GM18507 (cell line): ENCODE data around the gene TRMT112.
"Not testable (repeated sequence)": the region's sequence is repeated elsewhere in the genome, so short reads cannot be mapped to it uniquely, and the experiment has no call there.

Source experiments
- DNase-seq: peaks from one replicate; pipeline ENCODE4 v3.0.0; 2011; ENCODE audit warnings: low read depth; ENCODE audit not compliant: insufficient read length; ENCODE audit errors: extremely low spot score
- FAIRE-seq: peaks from 2 replicates; lab custom pipeline; 2011; peaks lifted over from hg19 to GRCh38; lab: Jason Lieb, UNC

The TRMT112 gene

DNA sequence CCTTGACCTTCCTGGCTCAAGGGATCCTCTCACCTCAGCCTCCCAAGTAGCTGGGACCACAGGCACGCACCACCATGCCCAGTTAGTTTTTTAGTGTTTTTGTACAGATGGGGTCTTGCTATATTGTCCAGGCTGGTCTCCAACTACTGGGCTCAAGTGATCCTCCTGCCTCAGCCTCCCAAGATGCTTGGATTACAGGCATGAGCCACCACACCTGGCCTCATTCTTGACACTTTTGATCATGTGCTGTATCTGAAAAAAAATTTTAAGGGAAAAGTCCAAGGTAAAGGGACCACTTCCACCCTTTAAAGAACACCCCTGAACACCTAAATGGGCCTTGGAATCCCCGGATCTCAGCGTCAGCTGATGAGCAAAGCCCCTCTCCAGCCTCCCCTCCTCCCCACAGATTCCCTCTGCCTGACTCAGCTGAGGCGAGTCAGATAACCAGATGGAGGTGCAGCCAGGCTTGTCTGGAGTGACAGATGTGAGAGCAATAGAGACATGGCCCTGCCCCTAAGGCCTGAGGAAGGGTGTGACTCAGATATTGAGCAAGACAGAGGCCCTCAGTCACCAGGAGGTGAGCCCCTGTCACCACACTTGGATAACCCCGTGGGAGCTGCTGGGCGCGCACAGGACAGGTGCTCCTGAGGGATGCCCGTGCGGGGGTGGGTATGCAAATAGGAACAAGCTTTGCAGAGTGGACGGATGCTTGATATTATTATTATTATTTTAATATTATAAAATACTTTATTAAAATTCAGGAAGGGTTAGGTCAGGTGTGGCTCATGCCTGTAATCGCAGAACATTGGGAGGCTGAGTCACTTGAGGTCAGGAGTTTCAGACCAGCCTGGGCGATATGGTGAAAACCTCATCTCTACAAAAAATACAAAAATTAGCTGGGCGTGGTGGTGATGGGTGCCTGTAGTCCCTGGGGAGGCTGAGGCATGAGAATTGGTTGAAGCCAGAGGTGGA lies 17.7 kb upstream of the TRMT112 start:
- peak; percentile 80 for DNase-seq
- peak; percentile 81 for FAIRE-seq

DNA sequence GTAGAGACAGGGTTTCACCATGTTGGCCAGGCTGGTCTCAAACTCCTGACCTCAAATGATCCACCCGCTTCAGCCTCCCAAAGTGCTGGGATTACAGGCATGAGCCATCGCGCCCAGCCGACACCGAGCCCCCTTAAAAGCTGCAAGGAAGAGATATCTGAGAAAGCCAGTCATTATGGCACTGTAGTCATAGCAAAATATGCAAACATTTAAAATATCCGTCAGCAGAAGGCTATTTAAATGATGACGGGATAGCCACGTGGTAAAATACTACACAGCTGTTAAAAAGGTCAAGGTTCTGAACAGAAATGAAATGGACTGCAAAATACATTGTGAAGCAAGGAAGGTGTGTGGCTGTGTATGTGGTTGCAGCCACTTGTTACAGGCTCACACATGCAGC lies 16.2 kb upstream of the TRMT112 start:
- FAIRE-seq = no peak
- no peak for DNase-seq

DNA sequence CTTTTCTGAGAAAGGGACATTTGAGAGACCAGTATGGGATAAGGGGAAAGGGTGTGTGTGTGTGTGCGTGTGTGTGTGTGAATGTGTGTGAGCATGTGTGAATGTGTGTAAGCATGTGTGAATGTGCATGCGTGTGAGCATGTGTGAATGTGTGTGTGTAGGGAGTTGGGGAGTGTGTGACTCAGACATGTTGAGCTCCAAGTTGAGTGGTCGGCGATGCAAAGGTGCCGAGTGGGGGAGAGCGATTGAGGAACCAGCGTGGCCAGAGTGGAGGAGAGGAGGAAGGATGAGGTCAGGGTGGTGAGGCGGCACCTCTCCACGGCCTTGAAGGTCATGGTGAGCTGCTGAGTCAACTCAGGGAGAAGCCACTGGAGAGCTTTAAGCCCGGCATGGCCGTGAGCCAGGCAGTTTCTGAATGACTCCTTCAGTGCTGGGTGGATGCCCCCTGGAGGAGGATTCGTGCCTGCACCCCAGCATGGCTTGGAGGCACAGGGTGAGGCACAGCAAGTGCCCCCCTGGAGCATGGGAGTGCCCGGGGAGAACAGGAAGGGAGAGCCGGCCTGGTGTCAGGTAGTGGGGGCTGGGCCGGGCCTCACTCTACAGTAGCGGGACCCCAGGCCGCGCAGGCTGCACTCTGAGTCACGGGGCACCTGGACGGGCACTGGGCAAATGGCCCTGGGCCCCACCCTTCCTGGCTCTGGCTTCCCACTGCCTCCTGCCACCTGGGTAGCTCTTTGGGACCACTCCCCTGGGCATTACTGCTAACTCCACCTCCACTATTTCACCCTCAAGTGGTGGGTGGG lies 14.4 kb upstream of the TRMT112 start:
- peak; percentile 64 for DNase-seq
- peak; percentile 85 for FAIRE-seq

DNA sequence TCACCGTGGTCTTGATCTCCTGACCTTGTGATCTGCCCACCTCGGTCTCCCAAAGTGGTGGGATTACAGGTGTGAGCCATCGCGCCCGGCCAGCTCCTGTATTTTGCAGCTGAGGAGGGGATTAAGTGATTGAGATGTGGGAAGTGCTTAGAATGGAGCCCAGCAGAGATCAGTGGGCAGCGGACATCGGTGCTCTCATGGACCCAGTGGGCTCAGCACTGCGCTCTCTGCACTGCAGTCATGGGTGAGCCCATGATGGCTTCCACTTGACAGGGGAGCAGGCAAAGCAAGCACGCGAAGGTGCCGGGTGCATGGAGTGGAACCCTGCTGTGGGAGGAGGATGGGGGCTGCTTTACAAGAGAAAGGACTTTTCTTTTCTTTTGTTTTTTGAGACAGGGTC lies 13.5 kb upstream of the TRMT112 start:
- FAIRE-seq (no peak), DNase-seq (no peak)

DNA sequence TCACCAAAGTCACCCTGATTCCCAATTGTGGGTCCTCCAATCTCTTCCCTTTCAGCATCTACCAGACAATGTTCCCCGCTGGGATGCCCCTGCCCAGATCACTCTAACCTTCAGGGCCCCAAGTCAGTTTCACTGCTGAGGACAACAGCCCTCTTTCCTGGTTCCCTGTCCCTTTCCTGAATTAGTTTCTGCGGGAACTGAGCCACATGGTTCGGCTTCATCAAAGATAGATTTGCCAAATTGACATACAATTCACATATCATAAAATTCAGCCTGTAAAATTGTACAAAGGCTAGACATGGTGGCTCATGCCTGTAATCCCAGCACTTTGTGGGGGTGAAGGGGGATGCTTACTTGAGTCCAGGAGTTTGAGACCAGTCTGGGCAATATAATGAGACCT lies 10.6 kb upstream of the TRMT112 start:
- FAIRE-seq = no peak
- no peak for DNase-seq

DNA sequence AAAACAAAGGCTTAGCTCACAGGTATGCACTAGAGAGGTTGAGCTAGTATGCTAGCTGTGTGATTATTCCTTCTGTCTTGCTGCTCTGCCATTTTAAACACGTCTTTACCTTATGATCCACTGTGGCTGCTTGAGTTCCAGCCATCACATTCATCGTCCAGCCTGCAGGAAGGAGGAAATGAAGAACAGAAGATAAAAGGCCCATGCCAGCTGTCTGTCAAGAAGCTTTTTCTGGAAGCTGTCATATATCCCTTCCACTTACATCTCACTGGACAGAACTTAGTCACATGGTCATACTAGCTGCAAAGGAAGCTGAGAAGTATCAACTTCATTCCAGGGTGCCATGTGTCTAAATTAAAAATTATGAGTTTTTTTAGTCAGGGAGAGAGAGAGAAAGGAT lies 10.0 kb upstream of the TRMT112 start:
- no peak for DNase-seq
- no peak for FAIRE-seq

DNA sequence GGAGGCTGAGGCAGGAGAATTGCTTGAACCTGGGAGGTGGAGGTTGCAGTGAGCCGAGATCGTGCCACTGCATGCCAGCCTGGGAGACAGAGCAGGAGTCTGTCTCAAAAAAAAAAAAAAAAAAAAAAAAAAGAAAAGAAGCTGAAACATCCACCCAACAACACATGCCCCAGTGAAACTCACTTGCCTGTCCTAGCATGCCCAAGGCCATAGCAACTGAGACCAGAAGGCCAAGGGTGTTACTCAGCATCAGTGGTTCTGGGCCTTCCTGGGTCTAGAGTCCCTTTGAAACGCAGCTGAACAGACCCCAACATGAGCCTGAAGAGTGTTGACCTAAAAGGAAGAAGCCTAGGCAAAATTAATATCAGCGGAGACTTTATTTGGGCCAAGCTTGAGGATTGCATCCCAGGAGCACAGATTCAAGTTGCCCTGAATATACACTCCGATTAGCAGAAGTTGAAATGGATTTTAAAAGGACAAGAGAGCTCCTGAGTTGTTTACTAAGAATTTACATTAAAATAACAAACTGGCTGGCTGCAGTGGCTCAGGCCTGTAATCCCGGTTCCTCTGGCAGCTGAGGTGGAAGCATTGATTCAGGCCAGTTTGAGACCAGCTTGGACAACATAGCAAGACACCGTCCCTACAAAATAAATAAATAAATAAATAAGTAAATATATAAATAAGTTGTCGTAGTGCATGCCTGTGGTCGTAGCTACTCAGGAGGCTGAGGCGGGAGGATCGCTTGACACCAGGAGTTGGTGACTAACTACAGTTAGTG lies 7.5 kb upstream of the TRMT112 start:
- FAIRE-seq (no peak), DNase-seq (no peak)

DNA sequence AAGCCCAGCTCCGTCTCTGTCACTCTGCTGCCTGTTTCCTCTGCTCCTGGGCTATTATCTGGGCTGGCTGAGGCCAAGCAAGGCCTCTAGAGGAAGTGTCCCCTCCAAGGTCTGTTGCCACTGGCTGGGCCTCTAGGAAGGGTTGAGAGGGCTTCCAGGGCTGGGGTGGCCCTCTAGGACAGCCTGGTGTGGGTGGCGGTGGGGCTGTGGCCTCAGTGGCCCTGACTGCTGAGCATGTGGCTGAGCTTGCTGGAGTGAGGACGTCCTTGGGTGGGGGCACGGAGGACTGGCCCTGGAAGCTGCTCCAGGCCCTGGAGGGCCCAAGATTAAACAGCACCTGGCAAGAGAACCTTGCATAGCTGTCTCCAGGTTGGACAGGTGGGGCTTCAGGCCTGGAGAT lies 6.6 kb upstream of the TRMT112 start:
- not testable (repeated sequence) for DNase-seq, FAIRE-seq

DNA sequence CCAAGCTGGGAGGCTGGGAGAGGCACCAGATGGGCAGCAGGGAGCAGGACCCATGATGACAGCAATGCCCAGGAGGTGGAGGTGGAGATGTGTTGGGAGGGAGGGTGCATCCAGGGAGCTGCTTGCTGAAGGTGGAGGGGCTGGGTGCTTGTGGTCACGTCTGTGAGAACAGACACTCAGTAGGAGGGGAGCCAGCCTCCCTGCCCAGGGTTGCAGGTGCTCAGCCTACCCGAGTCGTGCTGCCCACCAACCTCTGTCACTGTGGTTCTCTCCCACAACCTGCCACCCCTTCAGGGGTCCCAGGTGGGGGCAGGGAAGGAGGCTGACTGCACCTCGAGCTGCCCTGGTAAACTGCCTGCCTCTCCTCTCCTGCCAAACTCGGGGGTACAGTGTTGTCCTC lies 6.0 kb upstream of the TRMT112 start:
- FAIRE-seq (no peak), DNase-seq (no peak)

DNA sequence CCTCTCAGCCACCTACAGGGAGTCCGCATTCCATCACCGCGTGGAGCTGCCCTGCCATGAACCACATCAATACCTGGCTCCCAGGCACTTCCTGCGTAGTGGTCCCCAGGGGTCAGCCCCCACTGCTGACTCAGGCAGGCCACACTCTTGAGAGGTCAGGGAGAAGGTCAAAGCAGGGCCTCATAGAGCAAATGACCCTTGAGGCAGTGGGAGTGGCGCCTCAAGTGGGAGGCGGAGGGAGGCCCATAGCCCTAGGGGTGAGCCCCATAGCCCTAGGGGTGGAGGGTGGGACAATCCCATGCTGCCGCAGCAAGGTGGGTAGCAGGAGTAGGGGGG lies 5.5 kb upstream of the TRMT112 start:
- no peak for FAIRE-seq
- DNase-seq = no peak

DNA sequence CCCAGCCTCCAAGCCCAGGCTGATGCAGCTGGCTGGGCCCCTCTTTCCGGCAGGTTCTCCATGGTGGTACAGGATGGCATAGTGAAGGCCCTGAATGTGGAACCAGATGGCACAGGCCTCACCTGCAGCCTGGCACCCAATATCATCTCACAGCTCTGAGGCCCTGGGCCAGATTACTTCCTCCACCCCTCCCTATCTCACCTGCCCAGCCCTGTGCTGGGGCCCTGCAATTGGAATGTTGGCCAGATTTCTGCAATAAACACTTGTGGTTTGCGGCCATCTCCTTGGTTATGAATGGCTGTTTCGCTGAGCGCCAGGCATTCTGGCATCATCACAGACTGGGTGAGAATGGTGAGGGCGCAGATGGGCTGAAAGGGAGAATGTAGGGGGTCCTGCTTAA lies 4.2 kb upstream of the TRMT112 start:
- DNase-seq = no peak
- FAIRE-seq = no peak

DNA sequence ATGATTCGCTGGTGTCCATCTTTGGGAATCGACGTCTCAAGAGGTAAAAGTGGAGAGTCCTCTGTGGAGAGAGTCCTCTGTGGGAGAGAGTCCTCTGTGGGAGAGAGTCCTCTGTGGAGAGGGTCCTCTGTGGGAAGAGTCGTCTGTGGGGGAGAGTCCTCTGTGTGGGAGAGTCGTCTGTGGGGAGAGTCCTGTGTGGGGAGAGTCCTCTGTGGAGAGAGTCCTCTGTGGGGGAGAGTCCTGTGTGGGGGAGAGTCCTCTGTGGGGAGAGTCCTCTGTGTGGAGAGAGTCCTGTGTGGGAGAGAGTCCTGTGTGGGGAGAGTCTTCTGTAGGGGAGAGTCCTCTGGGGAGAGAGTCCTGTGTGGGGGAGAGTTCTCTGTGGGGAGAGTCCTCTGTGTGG lies 3.7 kb upstream of the TRMT112 start:
- FAIRE-seq (no peak), DNase-seq (no peak)

DNA sequence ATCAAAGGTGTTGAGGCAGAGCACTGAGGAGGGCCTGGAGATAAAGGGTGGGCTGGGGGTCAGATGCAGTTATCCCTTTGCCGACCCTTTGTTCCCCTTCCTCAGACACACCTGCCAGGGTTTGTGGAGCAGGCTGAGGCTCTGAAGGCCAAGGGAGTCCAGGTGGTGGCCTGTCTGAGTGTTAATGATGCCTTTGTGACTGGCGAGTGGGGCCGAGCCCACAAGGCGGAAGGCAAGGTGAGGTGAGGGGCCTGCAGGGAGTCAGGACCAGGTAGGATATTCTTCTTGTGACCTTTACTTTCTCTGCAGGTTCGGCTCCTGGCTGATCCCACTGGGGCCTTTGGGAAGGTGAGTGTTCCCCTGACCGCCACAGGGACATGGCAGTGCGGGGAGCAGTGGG lies 3.2 kb upstream of the TRMT112 start:
- FAIRE-seq (no peak), DNase-seq (no peak)

DNA sequence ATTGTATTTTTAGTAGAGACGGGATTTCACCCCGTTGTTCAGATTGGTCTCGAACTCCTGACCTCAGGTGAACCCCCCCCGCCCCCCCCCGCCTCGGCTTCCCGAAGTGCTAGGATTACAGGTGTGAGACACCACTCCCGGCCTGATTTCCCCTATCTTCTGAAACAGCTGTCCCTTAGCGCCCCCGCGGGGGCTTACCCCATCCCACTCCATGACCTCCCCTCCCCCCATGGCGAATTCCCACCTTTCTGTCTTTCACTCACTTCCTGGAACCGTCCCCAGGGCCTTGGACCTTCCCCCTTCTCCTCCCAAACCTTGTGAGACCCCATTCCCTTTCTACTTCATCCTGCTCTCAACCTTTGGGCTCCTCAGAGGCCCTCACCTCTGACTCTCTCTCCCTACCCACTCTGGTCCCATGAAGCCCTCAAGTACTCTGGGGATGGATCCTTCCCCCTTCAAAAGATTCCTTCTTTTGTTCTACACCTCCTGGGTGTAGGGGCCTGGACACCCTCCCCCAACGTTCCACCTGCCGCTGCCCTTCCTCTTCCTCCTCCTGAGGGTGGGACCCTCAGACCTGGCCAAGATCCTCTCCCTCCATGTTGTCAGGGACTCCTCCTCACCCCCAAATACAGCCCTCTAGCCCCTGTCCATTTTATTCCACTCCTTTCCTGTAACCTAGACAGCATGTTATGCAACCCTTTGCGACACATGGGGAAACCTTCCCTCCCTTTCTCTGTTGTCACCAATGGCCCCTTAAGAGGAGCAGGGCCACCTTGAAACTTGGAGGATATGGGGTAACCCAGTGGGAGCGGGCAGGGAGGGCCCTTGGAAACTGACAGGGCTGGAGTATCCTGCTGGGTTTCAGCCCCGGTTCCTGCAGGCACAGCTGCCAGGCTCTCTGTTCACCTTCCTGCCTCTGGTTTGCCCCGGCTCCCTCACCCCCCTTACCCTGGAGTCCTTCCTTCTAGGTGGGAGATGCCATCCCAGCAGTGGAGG lies 1.7 kb upstream of the TRMT112 start:
- no peak for DNase-seq
- no peak for FAIRE-seq

DNA sequence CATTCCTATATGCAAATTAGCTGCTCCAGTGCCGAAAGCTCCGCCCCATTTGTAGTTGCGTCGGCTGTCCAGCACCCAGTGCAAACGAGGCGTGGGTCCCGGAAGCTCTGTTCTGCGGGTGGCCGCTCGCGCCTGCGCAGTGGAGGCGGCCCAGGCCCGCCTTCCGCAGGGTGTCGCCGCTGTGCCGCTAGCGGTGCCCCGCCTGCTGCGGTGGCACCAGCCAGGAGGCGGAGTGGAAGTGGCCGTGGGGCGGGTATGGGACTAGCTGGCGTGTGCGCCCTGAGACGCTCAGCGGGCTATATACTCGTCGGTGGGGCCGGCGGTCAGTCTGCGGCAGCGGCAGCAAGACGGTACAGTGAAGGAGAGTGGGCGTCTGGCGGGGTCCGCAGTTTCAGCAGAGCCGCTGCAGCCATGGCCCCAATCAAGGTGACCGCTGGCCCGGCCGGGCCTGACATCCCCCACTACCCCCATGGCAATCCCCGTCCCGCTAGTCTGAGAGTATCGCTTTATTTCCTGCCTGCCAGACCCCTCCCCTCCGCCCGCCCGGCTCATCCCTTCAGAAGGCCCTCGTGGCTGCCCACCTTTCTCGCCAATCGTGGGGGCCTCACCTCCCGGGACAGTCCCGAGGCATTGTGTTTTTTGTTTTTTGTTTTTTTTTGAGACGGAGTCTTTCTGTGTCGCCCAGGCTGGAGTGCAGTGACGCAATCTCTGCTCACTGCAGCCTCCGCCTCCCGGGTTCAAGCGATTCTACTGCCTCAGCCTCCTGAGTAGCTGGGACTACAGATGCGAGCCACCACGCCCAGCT lies 804 bp upstream of the TRMT112 start, which contains the start of gene PRDX5:
TSS of gene PRDX5 (plus strand) at position 161 of the 805 bp plus-strand sequence. CDS start at position 256, 95 bp downstream.
- peak; percentile 91 for DNase-seq
- FAIRE-seq = no peak

DNA sequence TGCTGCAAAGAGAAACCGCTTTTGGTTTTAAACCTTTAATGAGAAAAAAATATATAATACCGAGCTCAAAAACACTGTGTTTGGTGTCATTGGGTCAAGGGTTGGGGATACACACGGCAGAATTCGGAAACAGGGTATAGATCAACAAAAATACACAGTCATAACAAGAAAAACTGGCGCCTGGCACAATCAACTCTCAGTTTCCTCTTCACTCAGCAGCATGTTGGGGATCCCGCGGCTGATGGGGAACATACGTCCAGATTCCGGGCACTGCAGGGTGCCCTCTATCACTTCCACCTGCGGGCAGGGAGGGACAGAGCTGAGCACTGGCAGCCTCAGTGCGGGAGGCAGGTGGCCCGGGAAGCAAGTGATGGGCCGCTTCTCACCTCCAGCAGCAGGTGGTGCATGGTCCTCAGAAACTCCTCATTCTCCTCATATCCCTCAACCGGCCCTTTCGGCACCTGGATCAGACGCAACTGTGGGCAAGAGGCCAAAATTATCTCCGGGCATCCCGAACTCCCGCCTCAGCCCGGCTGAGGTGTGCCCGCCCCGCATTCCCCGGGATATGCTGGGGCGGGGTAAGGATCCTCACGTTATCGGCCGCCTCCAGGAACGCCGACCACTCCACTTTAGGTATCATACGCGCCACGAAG lies 561 bp downstream of the TRMT112 start:
- FAIRE-seq (no peak), DNase-seq (no peak)
